Left cardiac atrium (tissue), 4 donors: Measurements from ENCODE around the gene IFT80. TPM values are rescaled to one million over a fixed set of nuclear protein-coding genes. Genes with fewer than 3 reads are reported as not detected.

Experiments
- ATAC-seq, 2 donors: fragments of 200-7000 bp; cut with Tn5 transposase; one replicate each; pipeline ENCODE4 v1.9.1; 2020; ENCODE audit warnings: mild to moderate bottlenecking in 2 of 2, moderate library complexity in 2 of 2
- DNase-seq: peaks from one replicate; pipeline ENCODE4 v3.0.0-alpha.2; 2020
- intact Hi-C, 2 donors: fragments of 100-400 bp; cut with DNase I; formaldehyde crosslinking; loops; one replicate each; pipeline versions ENCODE4 v1.14.1 to v1.15.1; 2022 to 2023
- microRNA-seq, 2 donors: library from miRNA; unstranded; fragments of <30 nt; microRNA quantifications; one replicate each; pipeline ENCODE4 v1.2.0, GENCODE V29; 2020
- total RNA-seq, 2 donors: library from RNA; stranded (reverse); fragmentation: NEBNext Ultra II Directional; extraction: Animal tissue kit (Norgen Biotek cat#: 25700); gene quantifications; one replicate each; pipeline ENCODE4 v1.2.1, GENCODE V29; 2021
- donor health status: DM: no; HTN: yes; CAD: no.
- donor health status: DM: no; HTN: yes; CAD: no; lungs with severe emphysema.
- donor health status: DM: yes; HTN: yes; CAD: no.
- donor health status: Dilated cardiomyopathy.

Gene IFT80
- total RNA-seq, 2 donors from 2014 or later, result 11.6 to 13.6 TPM

DNA sequence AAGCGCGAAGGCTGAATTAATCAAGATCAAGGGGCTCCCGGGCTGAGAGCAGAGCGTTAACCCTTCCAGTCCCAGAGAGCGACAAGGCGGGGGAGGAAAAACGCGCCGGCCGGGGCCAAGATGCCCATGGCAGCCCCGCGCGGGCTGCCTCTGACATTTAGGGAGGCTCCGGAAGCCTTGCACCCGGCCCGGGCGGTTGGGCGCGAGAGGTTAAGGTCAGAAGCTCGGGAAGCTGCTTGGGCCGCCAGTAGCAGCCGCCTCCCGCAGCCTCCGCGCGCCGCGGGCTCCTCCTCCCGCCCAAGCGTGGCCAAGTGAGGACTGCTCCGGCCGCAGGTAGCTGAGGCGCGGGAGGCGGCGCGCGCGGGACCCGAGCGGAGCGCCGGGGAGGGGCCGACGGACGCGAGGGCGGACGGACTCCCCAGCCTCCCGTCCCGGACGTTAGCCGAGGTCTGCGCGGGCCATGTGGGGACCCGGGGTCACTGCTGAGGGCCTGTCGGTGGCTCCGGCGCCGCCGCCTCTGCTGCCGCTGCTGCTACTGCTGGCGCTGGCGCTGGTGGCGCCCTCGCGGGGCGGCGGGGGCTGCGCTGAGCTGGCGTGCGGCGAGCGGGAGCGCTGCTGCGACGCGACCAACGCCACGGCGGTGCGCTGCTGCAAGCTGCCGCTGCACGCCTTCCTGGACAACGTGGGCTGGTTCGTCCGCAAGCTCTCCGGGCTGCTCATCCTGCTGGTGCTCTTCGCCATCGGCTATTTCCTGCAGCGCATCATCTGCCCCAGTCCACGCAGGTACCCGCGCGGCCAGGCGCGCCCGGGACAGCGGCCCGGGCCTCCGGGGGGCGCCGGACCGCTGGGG lies 173.6 kb downstream of the IFT80 start, which contains the start of gene C3orf80:
C3orf80 (plus strand) TSS at position 247 of the 850 bp plus-strand sequence; CDS start at position 461, 214 bp downstream.
- intact Hi-C loops, result no loop called here
- ATAC-seq (peak; percentile 87 to 92), DNase-seq (peak; percentile 61)

DNA sequence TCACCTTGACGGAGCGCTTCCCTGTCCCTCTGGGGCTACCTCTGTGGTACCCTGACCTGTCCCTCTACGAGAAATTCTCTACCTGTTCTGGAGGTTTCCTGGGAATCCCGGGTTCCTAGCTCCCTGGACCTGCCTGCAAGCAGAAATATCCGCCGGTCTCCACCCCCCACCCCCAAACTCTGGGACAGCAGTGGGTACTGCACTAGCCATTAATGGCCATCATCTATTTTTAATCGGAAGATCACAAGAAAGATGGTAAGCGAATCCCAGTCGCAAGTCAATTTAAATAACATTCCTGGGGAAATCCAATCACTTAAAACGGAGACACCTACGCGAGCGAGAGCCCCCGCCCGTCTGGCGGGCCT lies 174.2 kb downstream of the IFT80 start:
- intact Hi-C loops, result no loop called here
- ATAC-seq (no peak), DNase-seq (no peak)

DNA sequence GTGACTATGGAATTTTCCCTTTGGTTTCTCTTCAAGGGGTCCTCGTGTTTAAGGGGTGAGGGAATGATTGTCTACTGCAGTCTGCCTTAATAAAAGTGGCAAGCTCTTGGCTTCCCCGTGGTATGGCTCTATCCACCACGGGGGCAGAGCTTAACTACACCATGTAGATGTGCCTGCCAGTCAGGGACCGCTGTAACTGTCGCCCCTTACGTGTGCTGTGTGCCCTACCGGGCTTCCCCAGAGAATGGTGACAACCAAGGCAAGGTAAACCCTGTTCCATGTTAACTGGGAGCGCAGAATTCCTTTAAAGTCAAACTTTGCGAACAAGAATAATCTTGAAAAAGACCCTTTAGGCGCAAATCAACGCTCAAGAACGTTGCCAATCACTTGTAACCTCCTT lies 174.8 kb downstream of the IFT80 start:
- intact Hi-C loops, result no loop called here
- no peak for ATAC-seq
- DNase-seq, result no peak

DNA sequence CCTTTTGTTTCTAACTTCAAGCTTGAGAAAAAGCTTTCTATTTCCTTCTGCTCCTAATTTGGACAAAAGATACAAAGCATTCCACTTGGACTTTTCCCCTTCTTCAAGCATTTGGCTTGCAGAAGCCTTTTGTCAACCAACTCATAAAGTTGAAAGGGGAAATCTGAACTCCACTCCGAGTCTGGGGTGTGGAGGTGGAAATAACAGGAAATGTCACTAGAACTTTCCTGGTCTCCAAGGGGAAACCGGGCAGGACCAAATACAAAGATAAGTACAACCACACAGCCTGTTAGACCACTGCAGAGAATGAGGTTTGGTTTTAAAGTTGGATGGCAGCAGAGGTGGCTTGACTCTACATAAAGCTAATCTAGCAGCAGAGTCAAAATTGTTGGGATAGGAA lies 178.0 kb downstream of the IFT80 start:
- no peak for DNase-seq
- ATAC-seq, result no peak
- intact Hi-C loops, result no loop called here

DNA sequence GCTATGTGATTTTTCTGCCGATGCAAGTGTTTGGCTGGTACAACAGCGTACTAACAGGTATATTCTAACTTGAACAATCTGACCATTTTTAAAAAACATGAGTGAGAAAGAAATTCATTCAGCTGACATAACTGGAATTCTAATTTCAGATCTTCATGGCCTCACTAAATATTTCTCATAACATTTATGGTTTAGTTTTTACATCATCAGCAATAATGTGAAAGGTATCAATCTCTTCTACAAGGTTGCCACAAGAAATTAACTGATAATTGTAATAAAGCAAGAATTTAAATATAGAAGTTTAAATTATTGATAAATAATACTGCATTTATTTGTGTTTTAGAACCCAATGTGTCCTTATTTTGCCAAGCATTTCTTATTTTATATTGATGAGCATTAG lies 179.0 kb downstream of the IFT80 start:
- intact Hi-C loops, result no loop called here
- ATAC-seq, result no peak
- no peak for DNase-seq

DNA sequence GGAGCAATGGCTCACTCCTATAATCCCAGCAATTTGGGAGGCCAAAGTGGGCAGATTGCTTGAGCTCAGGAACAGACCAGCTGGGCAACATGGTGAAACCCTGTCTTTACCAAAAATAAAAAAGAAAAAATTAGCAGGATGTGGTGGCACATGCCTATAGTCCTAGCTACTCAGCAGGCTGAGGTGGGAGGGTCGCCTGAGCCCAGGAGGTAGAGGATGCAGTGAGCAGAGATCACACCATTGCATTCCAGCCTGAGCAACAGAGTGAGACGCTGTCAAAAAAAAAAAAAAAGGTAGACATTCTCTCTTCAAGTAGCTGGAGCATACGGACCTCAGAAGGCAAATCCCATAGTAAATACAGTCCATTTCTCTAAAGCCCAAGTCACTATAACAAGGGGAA lies 180.9 kb downstream of the IFT80 start:
- intact Hi-C loops, result no loop called here
- DNase-seq, result no peak
- no peak for ATAC-seq

DNA sequence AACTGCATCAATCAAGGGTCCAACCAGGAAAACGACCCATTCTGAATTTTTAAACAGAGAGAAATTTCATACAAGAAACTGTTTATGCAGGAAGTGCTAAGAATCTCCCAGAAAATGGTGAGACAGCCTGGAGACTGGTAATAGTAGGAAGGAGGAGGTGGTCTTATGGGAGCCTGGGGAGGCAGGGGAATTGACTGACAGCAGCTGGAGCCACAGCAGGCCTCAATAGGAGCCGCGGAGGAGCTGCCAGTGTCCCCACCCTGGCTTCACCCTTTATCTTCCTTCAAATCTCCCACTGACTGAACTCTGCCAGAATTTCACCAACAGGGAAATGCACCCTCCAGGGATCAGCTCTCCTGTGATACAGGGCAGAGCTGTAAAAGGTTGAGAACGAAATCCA lies 181.3 kb downstream of the IFT80 start:
- no peak for DNase-seq
- no peak for ATAC-seq
- intact Hi-C loops, result no loop called here

DNA sequence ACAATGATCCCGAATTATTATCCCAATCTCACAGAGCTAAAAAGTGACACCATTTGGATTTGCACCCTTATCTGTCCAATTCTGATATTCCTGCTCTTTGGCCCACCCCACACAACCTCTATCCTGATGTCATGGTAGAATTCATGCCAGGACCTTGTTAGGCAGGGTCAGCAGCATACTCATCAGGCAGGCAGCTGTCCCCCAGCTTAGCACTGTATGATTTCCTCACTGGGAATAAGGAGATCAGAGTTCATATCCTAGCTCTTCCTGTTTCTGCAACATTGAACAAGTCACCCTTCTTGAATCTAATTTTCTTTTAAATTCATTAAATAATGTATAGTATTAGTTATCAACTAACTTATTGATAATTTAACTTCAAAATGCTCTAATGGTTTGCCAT lies 185.8 kb downstream of the IFT80 start:
- intact Hi-C loops, result no loop called here
- DNase-seq (no peak), ATAC-seq (no peak)

DNA sequence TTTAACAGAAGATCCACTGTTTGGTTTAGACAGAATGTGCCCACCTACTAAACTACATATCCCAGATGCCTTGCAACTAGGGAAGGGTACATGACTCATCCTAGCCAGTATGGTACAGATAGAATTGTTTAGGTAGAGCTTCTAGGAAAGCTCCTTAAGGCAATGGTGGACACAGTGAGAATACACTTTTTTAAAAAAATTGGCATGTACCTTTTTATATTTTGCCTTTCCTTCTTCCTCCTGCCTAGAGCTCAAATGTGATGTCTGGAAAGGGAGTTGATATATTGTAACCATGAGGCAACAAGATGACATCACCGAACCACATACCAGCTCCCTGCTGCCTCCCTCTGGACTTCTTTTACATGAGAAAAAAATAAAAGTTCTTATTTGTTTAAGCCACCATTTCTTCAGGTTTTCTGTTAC lies 188.2 kb downstream of the IFT80 start:
- ATAC-seq (peak in 1 of 2 donors; percentile 51), DNase-seq (no peak)
- intact Hi-C loops, result no loop called here

DNA sequence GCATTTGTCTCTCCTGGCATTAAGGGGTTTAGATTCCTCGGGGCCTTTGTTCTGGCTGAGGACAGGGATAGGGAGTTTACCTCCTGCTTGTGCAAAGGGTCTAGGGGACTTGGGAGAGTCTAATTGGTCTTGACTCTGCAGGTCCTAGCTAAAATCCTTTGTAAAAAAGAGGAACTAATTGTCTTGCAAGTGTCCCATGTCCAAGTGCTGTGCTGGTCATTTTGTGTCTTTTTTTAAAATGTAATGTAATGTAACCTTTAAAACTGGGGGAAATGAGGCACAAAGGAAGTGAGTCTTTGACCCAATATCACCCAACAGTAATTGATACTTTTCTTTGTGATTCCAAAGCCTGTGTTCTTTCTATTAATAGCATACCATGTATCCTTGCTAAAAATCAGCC lies 188.7 kb downstream of the IFT80 start:
- no peak for DNase-seq
- ATAC-seq, result no peak
- intact Hi-C loops, result no loop called here

Small RNA genes within 50 kb of the gene (microRNA-seq; reads per million reads assigned to microRNA genes)
- gene MIR15B (442 to 870 reads per million in 2 donors), gene MIR16-2 (403 to 590 reads per million in 2 donors)

Other genes with a start within 250 kb of the IFT80 start
- under 1 TPM; 0.47 to 0.81 TPM for gene C3orf80, start 173.8 kb downstream of the IFT80 start, total RNA-seq
- gene SMC4, start 425 bp upstream of the IFT80 start, total RNA-seq, result 10 to 100 TPM; 11.1 to 19.4 TPM
- gene TRIM59, start 50.6 kb upstream of the IFT80 start, total RNA-seq, result under 1 TPM; 0.50 to 0.76 TPM
- gene KPNA4, start 166.3 kb upstream of the IFT80 start, total RNA-seq, result 10 to 100 TPM; 88.2 to 95.7 TPM